ENCODE results near the gene ART1.

ART1 gene

DNA sequence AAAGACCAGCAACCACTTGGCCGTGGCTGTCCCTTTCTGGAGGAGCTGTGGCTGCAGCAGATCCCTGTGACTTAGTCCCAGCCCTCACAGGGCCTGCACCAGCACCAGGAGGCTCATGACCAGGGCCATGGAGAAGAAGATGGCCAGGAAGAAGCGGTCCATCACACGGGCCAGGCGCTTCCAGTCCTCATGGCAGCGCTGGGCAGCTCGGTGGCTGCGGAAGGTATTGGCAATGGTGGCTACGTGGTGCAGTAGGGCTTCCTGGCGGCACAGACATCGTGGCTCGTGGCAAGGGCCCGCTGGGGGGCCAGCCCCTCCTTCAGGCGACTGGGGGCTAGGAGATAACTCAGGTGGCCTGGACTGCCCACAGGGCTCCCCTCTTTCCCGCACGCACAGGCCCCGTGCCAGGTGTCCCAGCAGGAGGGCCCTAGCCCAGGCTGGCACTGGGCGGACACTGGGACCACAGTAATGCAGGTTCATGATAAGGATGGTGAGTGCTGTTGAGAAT lies 21.1 kb downstream of the ART1 start:
- no peak for DNase-seq

DNA sequence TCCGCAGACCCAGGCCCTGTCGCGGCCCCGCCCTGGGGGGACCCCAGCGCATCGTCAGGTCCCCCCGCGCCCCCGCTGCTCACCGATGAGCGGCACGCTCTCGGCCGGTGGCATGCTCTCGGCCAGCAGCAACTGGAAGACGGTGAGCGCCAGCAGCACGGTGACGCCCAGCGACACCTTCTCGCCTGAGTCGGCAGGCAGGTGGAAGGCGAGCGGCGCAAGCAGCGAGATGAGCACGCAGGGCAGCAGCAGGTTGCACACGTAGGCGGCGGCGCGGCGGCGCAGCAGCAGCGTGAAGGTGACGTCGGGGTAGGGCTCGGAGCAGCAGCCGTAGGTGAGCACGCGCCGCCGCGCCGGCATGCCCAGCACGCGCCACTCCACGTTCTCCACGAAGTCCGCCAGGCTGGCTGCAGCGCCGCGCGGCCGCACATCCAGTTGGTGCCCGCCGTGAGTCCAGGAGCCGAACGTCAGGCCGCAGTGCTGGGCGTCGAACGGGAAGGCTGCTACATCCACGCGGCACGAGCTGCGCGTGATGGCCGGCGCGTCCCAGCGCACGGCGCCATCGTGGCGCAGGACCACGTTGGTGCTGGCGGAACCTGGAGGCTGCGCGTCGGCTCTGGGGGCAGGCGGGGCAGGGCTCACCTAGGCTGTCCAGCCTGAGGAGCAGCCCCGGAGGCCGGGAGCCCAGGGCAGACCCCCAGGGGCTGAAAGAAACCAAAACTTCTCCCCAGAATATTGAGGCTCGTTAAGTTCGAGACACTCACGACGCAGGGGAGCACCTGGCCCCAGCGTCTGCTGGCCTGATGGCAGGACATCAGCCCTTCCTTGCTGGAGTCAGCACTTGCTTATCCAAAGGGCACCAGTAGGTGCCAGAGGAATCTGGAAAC lies 22.5 kb downstream of the ART1 start:
- no peak for DNase-seq

DNA sequence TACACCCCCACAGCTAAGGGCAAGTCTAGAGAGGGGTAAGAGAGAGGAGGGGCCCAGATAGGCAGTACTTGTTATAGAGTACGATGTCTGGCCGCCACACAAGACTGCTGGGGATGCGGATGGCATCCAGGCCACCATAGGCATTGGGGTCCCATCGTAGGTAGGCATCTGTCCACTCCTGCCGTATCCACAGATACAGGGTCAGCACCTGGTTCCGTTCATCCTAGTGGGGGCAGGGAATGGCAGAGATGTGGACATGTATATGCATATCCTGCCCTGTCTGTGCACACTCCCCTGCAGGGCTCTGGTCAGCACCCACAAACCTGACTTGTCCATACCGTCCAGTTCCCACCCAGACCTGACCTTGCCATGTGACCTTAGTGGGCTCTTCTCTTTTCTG lies 24.2 kb downstream of the ART1 start:
- no peak for DNase-seq

DNA sequence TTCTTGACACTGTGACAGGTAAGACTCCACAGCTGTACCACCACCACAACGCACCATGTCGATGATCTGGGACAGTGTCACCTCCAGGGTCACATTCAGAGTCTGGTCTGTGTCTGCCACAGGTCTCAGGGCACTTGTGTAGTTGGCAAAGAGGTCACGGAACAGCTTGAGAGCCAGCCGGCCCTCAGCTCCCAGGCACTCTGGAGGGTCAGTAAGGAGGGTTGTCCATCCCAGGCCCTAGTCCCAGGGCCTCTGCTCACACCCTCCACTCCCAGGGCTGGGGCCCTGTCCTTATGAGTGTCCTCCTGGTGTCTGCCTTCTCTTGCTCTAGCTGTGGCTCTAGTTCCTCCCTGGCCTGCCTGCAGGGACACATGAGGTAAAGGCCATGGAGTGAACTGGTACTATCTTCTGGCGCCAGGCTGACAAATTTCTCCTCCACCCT lies 24.8 kb downstream of the ART1 start:
- DNase-seq, result no peak

DNA sequence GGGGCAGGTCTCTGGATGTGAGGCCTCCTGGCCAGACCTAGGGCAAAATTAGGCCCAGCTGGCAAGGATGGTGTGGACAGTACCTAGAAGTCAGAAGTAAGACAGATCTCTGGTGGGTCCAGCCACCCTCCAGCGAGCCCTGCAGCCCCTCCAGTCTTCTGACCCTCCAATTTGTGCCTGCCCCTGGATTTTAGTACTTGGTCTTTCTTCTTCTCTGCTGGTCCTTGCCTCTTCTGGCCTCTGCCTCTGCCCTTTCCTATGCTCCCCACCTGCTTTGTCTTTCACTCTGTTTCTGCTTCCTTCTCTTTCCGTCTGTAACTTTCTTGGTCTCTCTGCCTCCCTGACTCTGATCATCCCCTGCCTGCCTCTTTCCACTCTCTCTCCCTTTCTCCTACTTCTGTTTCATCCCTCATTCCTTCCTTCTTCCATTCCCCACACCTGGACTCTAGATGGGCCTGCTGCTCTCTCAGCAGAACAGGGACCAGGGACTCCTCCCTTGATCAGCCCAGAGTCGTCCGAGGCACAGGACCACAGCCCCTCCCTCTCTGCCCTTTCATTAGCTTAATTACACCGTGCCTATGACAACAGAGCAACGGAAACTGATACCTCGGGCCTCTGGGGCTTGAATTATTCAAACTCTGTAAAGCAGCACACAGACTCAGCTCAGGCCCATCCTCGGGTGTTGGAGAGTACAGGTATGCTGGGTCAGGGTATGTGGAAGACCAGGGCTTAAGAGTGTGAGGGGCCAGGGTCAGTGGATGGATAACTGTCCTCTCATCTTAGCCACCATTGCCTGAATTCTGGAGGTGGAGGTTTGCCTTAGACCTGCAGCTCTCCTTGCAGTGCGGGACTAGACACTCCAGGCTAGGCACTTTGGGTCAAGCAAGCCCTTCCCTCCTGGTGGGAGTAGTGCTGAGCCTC lies 26.7 kb downstream of the ART1 start, which contains the start of gene CHRNA10:
Gene CHRNA10 (minus strand): TSS at position 51 of the 921 bp plus-strand sequence. CDS start 72 bp downstream, outside the sequence.
- DNase-seq, result no peak

DNA sequence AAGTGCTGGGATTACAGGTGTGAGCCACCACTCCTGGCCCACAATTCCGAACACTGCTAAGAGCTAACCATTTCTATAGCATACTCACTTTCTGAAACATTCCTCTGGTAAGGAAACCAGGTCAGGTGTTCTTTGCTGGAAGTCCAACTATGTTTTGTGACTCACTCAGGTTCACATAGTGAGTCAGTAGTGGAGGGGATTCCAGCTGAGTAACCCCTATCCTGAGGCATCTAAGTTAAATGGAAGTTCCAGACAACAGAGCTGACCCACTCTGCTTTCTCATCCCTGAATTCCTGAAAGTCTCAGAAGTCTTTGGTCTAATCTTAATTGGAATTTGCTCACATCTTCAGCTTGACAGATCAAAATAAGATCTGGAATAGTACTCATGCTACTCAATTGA lies 29.3 kb downstream of the ART1 start:
- no peak for DNase-seq

DNA sequence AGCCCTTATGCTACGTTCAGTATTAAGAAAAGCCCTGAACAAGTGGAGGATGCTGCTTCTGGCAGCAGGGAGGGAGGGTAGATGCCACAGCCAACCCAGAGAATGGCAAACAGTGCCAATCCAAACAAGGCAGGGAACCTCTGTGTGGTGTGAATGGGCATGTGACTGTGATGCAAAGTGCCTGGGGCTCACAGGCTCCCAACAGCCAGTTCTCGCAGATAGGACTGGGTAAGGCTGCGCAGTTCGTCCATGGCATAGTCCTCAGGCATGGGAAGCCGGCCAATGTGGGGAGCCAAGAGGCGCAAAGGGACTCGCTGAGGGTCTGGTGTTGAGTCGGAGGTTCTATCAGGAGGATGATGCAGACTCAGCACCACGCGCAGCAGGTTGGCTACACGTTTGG lies 31.0 kb downstream of the ART1 start:
- no peak for DNase-seq

DNA sequence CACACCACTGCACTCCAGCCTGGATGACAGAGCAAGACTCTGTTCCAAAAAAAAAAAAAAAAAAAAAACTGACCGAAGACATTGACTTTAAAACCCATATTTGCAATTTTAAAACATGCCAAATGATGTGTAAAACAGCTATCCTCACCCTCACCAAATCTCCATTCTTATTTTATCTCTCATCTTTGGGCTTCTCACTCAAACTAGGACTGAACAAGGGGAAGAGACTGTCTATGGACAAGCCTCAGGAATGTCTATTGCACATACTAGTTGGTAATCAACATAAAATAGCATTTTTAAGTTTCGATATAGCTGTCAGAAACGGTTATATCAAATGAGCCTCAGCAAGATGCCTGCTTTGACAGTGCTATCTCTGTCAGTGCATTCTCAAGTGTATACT lies 34.1 kb downstream of the ART1 start:
- DNase-seq, result no peak

DNA sequence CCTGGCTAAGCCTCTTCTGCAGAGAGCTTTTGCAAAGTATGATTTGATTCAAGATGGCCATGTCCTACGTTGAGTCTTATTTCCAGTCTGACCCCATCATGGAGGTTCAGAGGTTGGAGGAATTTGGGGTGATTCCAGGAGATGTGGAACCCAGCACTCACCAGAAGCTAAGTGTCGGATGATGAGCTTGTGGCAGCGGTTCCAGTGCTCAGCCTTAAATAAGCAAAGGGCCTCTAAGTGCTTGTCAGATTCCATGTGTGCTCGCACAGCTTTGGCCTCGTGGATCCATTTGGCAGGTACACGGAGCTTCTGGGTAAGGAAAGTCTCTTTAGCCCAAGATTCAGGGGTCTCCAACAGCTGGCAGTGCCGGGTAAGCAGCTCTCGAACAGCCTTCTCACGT lies 38.1 kb downstream of the ART1 start:
- no peak for DNase-seq

DNA sequence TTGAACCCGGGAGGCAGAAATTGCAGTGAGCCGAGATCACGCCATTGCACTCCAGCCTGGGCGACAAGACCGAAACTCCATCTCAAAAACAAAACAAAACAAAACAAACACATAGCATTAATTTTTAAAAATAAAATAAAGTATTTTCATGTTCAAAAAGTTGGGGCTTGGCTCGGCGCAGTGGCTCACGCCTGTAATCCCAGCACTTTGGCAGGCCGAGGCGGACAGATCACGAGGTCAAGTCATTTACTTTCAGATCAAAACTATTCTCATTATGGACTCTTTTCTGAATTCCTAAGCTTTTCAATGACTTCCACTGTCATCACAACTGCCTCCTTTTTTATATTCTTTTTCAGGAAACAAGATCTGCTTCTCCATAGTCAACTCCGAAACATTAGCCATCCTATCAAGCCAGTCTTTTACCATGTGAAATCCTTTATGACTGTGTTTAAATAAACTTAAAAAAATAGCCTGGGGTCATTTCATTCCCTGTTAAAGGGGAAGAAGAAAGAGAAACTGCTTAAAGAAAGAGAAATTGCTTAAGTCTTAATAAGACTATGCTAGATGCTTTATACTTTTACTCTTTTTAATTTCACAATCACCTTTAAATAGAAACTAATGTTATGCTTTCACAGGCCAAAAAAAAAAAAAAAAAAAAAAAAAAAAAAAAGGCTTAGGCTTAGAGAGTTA lies 39.3 kb downstream of the ART1 start:
- DNase-seq, result no peak

DNA sequence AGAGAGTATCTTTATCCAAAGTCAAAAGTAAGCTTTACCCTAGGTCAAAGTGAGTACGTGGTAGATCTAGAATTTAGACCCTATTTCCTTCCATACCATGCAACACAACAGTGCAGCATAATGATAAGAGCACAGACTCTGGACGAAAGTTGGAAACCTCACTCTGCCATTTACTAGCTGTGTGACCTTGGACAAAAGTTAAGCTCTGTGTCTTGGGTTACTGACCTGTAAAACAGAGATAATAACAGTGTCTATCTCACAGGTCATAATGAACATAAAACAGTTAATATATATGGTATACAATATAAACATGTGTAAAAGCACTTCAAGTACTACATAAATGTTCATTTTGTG lies 39.9 kb downstream of the ART1 start:
- no peak for DNase-seq

DNA sequence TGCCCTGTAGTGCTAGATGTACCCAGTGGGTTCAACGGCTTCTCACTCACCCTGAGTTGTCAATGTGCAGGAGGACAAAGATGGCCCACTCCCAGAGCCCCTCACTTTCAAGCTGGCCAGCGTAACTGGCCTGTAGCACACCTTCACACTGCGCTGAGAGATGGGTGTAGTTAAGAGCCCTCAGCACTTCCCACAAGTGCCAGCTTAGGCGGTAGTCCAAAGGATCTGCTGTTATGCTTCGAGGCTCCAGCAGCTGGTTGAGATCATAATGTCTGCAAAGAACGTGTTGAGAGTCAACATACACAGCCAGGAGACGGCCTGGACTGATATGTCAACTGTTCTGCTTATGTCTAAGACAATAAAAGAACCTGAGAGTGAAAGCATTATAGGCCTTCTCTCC lies 41.0 kb downstream of the ART1 start:
- no peak for DNase-seq

DNA sequence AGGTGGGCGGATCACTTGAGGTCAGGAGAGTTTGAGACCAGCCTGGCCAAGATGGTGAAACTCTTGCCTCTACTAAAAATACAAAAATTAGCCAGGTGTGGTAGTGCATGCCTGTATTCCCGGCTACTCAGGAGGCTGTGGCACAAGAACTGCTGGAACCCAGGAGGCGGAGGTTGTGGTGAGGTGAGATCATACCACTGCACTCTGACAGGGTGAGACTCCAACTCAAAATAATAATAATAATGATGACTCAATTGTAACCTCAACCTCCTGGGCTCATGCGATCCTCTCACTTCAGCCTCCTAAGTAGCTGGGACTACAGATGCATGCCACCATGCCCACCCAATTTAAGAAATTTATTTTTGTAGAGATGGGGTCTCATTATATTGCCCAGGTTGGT lies 41.8 kb downstream of the ART1 start:
- DNase-seq, result no peak

DNA sequence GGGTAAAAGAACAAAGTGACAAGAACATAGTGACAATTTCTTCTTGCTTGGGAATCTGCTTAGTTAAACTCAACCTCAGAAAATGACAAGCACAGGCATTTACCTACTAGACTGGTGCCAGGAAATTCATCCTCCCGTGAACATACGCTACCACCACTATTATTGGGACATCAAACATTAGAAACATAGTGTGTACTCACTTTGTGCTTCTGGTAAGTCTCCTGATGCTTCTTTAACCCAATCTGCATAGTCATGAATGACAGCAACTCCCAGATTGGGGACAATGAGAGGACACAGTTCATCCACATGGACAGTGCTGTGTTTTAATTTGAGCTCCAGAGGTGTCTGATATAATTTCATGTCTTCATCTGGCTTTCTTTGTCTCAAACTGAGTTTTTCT lies 55.5 kb downstream of the ART1 start:
- no peak for DNase-seq

DNA sequence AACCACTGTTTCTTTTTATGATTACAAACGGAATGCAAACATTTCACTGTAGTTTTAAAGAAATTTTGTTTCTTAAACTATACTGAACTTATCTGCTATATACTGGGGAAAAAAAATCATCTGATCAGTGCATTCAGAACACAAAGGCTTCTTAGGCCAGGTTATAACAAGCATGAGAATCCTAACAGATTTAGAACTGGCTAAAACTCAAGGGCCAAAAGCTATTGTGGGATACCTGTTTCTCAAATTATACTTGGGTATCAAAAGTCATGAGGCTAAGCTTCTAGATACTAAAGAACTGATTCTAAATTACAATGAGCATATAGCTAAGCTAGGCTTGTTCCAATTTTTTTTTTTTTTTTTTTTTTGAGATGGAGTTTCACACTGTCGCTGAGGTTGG lies 56.0 kb downstream of the ART1 start:
- DNase-seq, result no peak

DNA sequence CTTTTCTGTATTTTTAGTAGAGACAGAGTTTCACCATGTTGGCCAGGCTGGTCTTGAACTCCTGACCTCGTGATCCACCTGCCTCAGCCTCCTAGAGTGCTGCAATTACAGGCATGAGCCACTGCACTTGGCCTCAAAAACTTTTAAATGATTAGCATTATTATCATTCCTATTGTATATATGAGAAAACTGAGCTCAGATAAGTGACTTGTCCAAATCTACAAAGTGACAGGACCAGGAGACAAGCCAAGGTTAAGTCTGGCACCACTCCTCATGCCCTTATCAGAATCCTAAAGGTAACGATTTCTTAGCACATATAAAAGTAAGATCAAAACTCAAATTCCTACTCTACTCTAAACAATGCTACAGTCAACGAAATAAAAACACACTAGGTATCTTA lies 58.5 kb downstream of the ART1 start:
- no peak for DNase-seq

DNA sequence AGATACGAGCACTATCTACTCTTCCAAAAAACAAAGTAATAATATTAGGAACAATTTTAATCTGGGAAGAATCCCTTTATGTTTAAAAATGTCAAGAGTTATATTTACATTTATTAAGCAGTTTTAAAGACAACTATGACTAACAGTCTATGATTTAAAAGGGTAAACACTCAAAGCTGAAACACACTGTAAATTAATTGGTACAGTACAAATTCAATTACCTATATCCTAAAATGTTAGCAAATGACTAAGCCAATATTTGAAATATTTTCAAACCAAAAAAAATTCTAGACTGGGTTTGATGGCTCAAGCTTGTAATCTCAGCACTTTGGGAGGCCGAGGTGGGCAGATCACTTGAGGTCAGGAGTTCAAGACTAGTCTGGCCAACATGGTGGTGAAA lies 62.2 kb downstream of the ART1 start:
- no peak for DNase-seq

DNA sequence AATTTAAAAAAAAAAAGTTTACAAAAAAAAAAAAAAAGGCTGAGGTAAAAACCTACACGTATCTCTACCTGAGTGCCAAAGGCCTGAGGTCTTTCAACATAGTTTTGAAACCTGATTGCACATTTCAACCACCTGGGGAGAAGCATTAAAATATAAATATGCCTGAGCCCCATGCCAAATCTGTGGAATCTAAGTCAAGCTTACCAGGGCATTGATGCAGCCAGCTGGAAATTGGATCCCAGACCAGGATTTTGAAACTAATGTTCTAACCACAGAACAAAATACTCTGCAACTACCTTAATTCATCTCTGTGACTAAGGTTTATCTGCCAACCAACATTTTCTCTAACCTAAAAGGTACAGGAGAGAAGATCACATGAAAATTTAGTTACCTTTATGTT lies 65.0 kb downstream of the ART1 start:
- DNase-seq, result no peak

DNA sequence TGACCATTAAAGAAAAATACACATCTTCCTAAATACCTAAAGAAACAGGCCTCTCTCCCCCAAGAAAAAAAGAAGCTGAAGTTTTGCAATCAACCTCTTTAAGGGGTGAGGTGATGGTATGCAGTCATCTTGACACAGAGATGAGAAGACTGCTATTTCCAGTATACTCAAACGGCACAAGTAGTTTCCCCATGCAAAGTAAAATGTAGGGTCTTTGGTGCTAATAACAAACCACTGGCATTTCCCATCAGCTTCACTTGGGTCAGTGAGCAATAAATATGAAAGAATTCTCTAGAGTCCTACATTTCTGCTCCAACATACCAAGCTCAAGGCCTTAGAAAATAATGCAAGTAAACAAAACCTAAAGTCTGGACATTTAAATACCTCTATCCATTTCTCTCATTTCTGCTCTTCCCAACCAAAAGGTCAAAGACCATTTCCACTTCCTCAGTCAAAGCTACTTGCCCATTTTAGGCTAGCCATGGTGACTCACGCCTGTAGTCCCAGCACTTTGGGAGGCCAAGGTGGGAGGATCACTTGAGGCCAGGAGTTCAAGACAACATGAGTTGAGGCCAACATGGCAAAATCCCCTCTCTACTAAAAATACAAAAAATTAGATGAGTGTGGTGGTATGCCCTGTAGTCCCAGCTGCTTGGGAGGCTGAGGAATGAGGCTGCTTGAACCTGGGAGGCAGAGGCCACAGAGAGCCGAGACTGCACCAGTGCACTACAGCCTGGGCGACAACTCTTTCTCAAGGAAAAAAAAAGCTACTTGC lies 65.7 kb downstream of the ART1 start:
- no peak for DNase-seq

DNA sequence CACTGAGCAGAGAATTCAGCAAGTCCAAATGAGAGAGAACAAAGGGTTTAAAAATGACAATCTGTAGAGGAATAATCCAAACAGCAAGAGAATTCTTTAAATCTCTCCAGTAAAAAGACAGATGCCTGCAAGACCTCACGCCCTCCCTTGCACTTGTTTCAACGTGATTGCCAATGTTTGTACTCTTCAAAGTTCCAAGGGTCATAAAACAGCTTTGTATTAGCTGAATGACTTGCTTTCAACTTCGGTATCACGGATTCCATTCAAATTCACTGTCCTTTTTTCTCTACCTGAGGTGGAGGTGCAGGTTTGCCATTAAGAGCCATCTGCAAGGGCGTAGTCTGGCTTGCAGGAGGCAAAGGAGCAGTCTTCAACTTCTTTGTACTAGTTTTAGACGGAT lies 67.3 kb downstream of the ART1 start:
- DNase-seq, result no peak

All from activated naive CD4-positive, alpha-beta T cell treated with Interleukin-2 at 50 U/mL for 16 hours (primary cell).